Tibial artery (tissue), 4 donors: Measurements from ENCODE around the gene SLC5A6.

ENCODE experiments used
- DNase-seq, 2 donors: peaks; one replicate each; pipeline ENCODE4 v3.0.0-alpha.2; 2019
- H3K27ac ChIP-seq, 2 donors: fragments of 200-600 bp; sonication (generic) in 1 of 2; 1 replicate in 1 of 2; 2 replicates in 1 of 2; pipeline ENCODE4 v1.5.1; 2018 to 2019; ENCODE audit warnings: mild to moderate bottlenecking in 1 of 2
- H3K27me3 ChIP-seq, 2 donors: fragments of 200-600 bp; sonication (generic) in 1 of 2; one replicate each; pipeline versions ENCODE4 v1.5.1 to v1.6.0; 2016 to 2019
- H3K36me3 ChIP-seq, 3 donors: fragments of 200-600 bp; sonication (generic) in 2 of 3; one replicate each; pipeline ENCODE4 v1.5.1; 2016 to 2019; ENCODE audit warnings: mild to moderate bottlenecking in 2 of 3
- H3K4me1 ChIP-seq, 4 donors: fragments of 200-600 bp; sonication (generic) in 2 of 4; 1 replicate in 3 of 4; 2 replicates in 1 of 4; pipeline ENCODE4 v1.5.1; 2016 to 2019
- H3K4me3 ChIP-seq, 2 donors: fragments of 200-600 bp; sonication (generic) in 1 of 2; 1 replicate in 1 of 2; 2 replicates in 1 of 2; pipeline ENCODE4 v1.5.1; 2018 to 2019; ENCODE audit warnings: mild to moderate bottlenecking in 2 of 2
- H3K9me3 ChIP-seq, 3 donors: fragments of 200-600 bp; sonication (generic) in 1 of 3; one replicate each; pipeline ENCODE4 v1.5.1; 2016 to 2019
- CTCF ChIP-seq, 2 experiments: fragments of 200-600 bp in 1 of 2; fragments of 450-650 bp in 1 of 2; IDR thresholded peaks; one replicate each; pipeline ENCODE4 v1.5.1; 2017 to 2019; ENCODE audit warnings: antibody characterized with exemption in 2 of 2, mild to moderate bottlenecking in 1 of 2, moderate library complexity in 1 of 2
- intact Hi-C: fragments of 100-400 bp; cut with DNase I; formaldehyde crosslinking; loops from one replicate; pipeline ENCODE4 v1.15.0; 2023; ENCODE audit warnings: low total_unique reads

The SLC5A6 gene

GRCh38 chr2:27255187-27255586, 43.1 kb upstream of the SLC5A6 start:
- Histone ChIP-seq H3K4me3 (no peak overlapping the region), H3K36me3 (no peaks in the 10 kb centered on the region), H3K9me3 (no peaks in the 10 kb centered on the region), H3K4me1 (peaks cover 0 to 14% (median 0%) of the 10 kb centered on the region in 4 donors), H3K27me3 (peaks cover 0 to 32% of the 10 kb centered on the region in 2 donors), H3K27ac (no peak overlapping the region)
- TF ChIP-seq CTCF (IDR thresholded peaks at IDR 0.05) = no peak
- DNase-seq = no peak
- intact Hi-C loops = no loop called here

GRCh38 chr2:27251766-27252165, 39.7 kb upstream of the SLC5A6 start:
- Histone ChIP-seq H3K27ac (no peak overlapping the region), H3K27me3 (no peaks in the 10 kb centered on the region), H3K9me3 (no peaks in the 10 kb centered on the region), H3K36me3 (no peaks in the 10 kb centered on the region), H3K4me3 (no peak overlapping the region), H3K4me1 (peaks cover 0 to 29% (median 3%) of the 10 kb centered on the region in 4 donors)
- intact Hi-C loops = no loop called here
- no peak for DNase-seq
- TF ChIP-seq CTCF (IDR thresholded peaks at IDR 0.05) = no peak

GRCh38 chr2:27250652-27251379, 38.7 kb upstream of the SLC5A6 start:
- Histone ChIP-seq H3K36me3 (no peaks in the 10 kb centered on the region), H3K4me3 (no peak overlapping the region), H3K9me3 (no peaks in the 10 kb centered on the region), H3K4me1 (peaks cover 0 to 24% (median 3%) of the 10 kb centered on the region in 4 donors), H3K27me3 (no peaks in the 10 kb centered on the region), H3K27ac (no peak overlapping the region)
- intact Hi-C loops = no loop called here
- no peak for DNase-seq
- no peak for TF ChIP-seq CTCF (IDR thresholded peaks at IDR 0.05)

GRCh38 chr2:27249891-27250651, 38.0 kb upstream of the SLC5A6 start:
- no peaks in the 10 kb centered on the region for H3K27me3 ChIP-seq
- no peaks in the 10 kb centered on the region for H3K9me3 ChIP-seq
- no peak for DNase-seq
- TF ChIP-seq CTCF (IDR thresholded peaks at IDR 0.05) = peak in 1 of 2 experiments; percentile 24
- H3K4me1 ChIP-seq = peaks cover 0 to 16% (median 3%) of the 10 kb centered on the region in 4 donors
- H3K27ac ChIP-seq = no peak overlapping the region
- intact Hi-C loops = no loop called here
- peaks cover 0 to under 1% (median 0%) of the 10 kb centered on the region in 3 donors for H3K36me3 ChIP-seq
- H3K4me3 ChIP-seq = no peak overlapping the region

- Histone ChIP-seq H3K27ac (peak overlapping the region in 1 of 2 donors; percentile 9), H3K27me3 (no peaks in the 10 kb centered on the region), H3K36me3 (peaks cover 0 to 8% (median 6%) of the 10 kb centered on the region in 3 donors), H3K9me3 (no peaks in the 10 kb centered on the region), H3K4me3 (no peak overlapping the region), H3K4me1 (peaks cover 0 to 16% (median 3%) of the 10 kb centered on the region in 4 donors)
- TF ChIP-seq CTCF (IDR thresholded peaks at IDR 0.05) = no peak
- intact Hi-C loops = no loop called here
- DNase-seq = no peak
Measured at GRCh38 chr2:27249159-27249890, 37.3 kb upstream of the SLC5A6 start.
